ENCODE measurements around the gene DDIT3. TPM values are rescaled to one million over a fixed set of nuclear protein-coding genes. Genes with fewer than 3 reads are reported as not detected.
A peak's percentile ranks its signal among the peaks of the same experiment; 100 is the strongest.

The DDIT3 gene
- total and polyA plus RNA-seq, 8 donors = 8.5 to 52.7 (median 9.9) TPM

DNA sequence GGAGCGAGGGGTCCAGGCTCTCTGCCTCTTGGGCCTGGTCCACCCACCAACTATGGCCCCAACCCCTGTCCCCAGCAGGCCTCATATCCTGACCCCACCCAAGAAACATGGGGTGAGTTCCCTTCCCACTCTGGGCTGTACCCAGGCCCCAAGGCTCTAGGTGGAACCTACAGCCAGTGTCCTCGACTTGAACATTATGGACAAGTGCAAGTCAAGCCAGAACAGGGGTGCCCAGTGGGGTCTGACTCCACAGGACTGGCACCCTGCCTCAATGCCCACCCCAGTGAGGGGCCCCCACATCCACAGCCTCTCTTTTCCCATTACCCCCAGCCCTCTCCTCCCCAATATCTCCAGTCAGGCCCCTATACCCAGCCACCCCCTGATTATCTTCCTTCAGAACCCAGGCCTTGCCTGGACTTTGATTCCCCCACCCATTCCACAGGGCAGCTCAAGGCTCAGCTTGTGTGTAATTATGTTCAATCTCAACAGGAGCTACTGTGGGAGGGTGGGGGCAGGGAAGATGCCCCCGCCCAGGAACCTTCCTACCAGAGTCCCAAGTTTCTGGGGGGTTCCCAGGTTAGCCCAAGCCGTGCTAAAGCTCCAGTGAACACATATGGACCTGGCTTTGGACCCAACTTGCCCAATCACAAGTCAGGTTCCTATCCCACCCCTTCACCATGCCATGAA is 49.2 kb downstream of the DDIT3 start:
- FAIRE-seq (no peak), DNase-seq (peak in 2 of 6 donors; percentile 2 to 10), ATAC-seq (no peak)
- Histone ChIP-seq H3K4me3 (no peak overlapping the region), H3K9me3 (no peaks in the 10 kb centered on the region), H3K27me3 (no peaks in the 10 kb centered on the region), H3K36me3 (no peaks in the 10 kb centered on the region), H3K4me1 (peaks cover under 1 to 5% (median 3%) of the 10 kb centered on the region in 3 donors), H3K27ac (no peak overlapping the region)
- WGBS, 2 donors = 77 to 91% methylated on average over 4 of the region's 4 CpGs
- intact Hi-C loops (cut with DNase I) = no loop called here
- TF ChIP-seq, protein P1, sequence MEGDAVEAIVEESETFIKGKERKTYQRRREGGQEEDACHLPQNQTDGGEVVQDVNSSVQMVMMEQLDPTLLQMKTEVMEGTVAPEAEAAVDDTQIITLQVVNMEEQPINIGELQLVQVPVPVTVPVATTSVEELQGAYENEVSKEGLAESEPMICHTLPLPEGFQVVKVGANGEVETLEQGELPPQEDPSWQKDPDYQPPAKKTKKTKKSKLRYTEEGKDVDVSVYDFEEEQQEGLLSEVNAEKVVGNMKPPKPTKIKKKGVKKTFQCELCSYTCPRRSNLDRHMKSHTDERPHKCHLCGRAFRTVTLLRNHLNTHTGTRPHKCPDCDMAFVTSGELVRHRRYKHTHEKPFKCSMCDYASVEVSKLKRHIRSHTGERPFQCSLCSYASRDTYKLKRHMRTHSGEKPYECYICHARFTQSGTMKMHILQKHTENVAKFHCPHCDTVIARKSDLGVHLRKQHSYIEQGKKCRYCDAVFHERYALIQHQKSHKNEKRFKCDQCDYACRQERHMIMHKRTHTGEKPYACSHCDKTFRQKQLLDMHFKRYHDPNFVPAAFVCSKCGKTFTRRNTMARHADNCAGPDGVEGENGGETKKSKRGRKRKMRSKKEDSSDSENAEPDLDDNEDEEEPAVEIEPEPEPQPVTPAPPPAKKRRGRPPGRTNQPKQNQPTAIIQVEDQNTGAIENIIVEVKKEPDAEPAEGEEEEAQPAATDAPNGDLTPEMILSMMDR (IDR thresholded peaks at IDR 0.05) = no peak

DNA sequence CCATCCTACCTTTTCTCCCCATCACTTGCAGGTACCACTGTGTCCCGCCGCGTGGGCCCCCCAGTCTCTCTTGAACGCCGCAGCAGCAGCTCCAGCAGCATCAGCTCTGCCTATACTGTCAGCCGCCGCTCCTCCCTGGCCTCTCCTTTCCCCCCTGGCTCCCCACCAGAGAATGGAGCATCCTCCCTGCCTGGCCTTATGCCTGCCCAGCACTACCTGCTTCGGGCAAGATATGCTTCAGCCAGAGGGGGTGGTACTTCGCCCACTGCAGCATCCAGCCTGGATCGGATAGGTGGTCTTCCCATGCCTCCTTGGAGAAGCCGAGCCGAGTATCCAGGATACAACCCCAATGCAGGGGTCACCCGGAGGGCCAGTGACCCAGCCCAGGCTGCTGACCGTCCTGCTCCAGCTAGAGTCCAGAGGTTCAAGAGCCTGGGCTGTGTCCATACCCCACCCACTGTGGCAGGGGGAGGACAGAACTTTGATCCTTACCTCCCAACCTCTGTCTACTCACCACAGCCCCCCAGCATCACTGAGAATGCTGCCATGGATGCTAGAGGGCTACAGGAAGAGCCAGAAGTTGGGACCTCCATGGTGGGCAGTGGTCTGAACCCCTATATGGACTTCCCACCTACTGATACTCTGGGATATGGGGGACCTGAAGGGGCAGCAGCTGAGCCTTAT is 49.9 kb downstream of the DDIT3 start:
- TF ChIP-seq, protein P1 (IDR thresholded peaks at IDR 0.05) = no peak
- Histone ChIP-seq H3K27me3 (no peaks in the 10 kb centered on the region), H3K9me3 (no peaks in the 10 kb centered on the region), H3K36me3 (no peaks in the 10 kb centered on the region), H3K4me1 (peaks cover 0 to 3% (median 3%) of the 10 kb centered on the region in 3 donors), H3K27ac (no peak overlapping the region), H3K4me3 (no peak overlapping the region)
- intact Hi-C loops (cut with DNase I) = no loop called here
- DNase-seq (peak in 1 of 6 donors; percentile 35), FAIRE-seq (no peak), ATAC-seq (no peak)
- 82 to 87% methylated on average over 13 to 14 of the region's 14 CpGs for WGBS, 2 donors

DNA sequence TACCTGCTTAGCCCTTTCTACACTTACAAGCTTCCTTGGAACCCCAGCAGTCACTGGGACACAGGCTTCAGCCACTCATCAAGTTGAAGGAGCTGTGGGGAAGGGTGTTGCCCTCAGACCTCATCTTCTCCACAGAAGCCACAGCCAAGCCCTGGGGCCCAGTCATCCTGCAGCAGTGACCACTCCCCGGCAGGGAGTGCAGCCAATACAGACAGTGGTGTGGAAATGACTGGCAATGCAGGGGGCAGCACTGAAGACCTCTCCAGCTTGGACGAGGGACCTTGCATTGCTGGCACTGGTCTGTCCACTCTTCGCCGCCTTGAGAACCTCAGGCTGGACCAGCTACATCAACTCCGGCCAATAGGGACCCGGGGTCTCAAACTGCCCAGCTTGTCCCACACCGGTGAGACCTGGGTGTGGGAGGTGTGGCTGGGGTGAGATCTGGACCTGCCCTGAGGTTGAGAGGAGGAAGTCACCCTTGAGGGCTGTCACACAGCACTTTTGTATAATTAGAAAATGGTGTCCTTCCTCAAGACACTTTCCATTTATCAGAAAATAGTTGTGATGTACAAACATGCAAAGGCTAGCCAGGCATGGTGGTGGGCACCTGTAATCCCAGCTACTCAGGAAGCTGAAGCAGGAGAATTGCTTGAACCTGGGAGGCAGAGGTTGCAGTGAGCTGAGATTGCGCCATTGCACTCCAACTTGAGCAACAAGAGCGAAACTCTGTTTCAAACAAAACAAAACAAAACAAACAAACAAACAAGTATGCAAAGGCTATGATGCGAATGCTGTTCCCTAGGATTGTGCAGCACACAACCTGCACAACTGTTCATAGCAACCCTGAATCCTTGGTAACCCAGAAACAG is 50.8 kb downstream of the DDIT3 start:
- H3K4me3 ChIP-seq = no peak overlapping the region
- H3K36me3 ChIP-seq = no peaks in the 10 kb centered on the region
- DNase-seq (peak in 1 of 6 donors; percentile 26), FAIRE-seq (no peak), ATAC-seq (no peak)
- no peaks in the 10 kb centered on the region for H3K9me3 ChIP-seq
- TF ChIP-seq, protein P1 (IDR thresholded peaks at IDR 0.05) = no peak
- no peak overlapping the region for H3K27ac ChIP-seq
- H3K27me3 ChIP-seq = no peaks in the 10 kb centered on the region
- intact Hi-C loops (cut with DNase I) = no loop called here
- WGBS, 2 donors = 74 to 81% methylated on average over 10 of the region's 10 CpGs
- H3K4me1 ChIP-seq = no peaks in the 10 kb centered on the region

DNA sequence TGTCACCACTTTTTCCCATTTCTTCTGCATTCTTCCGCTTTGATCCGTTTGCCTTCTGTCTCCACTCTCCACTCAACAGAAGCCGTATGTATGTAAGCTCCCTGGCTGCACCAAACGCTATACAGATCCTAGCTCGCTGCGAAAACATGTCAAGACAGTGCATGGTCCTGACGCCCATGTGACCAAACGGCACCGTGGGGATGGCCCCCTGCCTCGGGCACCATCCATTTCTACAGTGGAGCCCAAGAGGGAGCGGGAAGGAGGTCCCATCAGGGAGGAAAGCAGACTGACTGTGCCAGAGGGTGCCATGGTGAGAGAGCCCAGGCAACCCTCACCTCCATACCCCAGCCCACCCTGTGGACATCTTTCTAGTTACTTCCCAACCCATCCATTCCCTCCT is 52.4 kb downstream of the DDIT3 start:
- ATAC-seq = no peak

More for the DNA sequence above, 52.4 kb downstream of the DDIT3 start:
- Histone ChIP-seq H3K36me3 (no peaks in the 10 kb centered on the region), H3K27ac (no peak overlapping the region), H3K9me3 (no peaks in the 10 kb centered on the region), H3K4me3 (no peak overlapping the region), H3K27me3 (no peaks in the 10 kb centered on the region), H3K4me1 (no peaks in the 10 kb centered on the region)
- intact Hi-C loops (cut with DNase I) = no loop called here
- DNase-seq = no peak
- TF ChIP-seq, protein P1 (IDR thresholded peaks at IDR 0.05) = no peak
- FAIRE-seq = no peak
- 55 to 68% methylated on average over 11 of the region's 11 CpGs for WGBS, 2 donors
